Skin epidermis (tissue), 12 donors: ENCODE measurements around the gene IGSF9.

Experiments
- H3K27ac ChIP-seq, 21 experiments: fragments of 200-600 bp; sonication (generic) in 11 of 21; one replicate each; pipeline ENCODE4 v1.5.0; 2020; ENCODE audit warnings: mild to moderate bottlenecking in 3 of 21, inconsistent platforms in 2 of 21, moderate library complexity in 2 of 21
- H3K4me3 ChIP-seq, 7 experiments: fragments of 200-600 bp; sonication (generic) in 2 of 7; one replicate each; pipeline ENCODE4 v1.5.0; 2020; ENCODE audit warnings: inconsistent platforms in 2 of 7, mild to moderate bottlenecking in 2 of 7, moderate library complexity in 1 of 7

The IGSF9 gene

GRCh38 chr1:159936273-159936904 is 9.0 kb downstream of the IGSF9 start:
- peak overlapping the region in 2 of 21 experiments; percentile 11 to 55 for H3K27ac ChIP-seq
- H3K4me3 ChIP-seq, result no peak overlapping the region

- H3K4me3 ChIP-seq, result no peak overlapping the region
- peak overlapping the region in 1 of 21 experiments; percentile 11 for H3K27ac ChIP-seq
Observed at GRCh38 chr1:159935719-159936272, 9.6 kb downstream of the IGSF9 start.

- no peak overlapping the region for H3K27ac ChIP-seq
- no peak overlapping the region for H3K4me3 ChIP-seq
Observed at GRCh38 chr1:159935305-159935704, 10.1 kb downstream of the IGSF9 start.

GRCh38 chr1:159934136-159935039 is 11.0 kb downstream of the IGSF9 start:
- Histone ChIP-seq H3K27ac (peak overlapping the region in 2 of 21 experiments; percentile 12 to 68), H3K4me3 (no peak overlapping the region)

- no peak overlapping the region for H3K4me3 ChIP-seq
- peak overlapping the region in 10 of 21 experiments; percentile 6 to 76 (median 51) for H3K27ac ChIP-seq
Observed at GRCh38 chr1:159933347-159933746, 12.1 kb downstream of the IGSF9 start.

DNA sequence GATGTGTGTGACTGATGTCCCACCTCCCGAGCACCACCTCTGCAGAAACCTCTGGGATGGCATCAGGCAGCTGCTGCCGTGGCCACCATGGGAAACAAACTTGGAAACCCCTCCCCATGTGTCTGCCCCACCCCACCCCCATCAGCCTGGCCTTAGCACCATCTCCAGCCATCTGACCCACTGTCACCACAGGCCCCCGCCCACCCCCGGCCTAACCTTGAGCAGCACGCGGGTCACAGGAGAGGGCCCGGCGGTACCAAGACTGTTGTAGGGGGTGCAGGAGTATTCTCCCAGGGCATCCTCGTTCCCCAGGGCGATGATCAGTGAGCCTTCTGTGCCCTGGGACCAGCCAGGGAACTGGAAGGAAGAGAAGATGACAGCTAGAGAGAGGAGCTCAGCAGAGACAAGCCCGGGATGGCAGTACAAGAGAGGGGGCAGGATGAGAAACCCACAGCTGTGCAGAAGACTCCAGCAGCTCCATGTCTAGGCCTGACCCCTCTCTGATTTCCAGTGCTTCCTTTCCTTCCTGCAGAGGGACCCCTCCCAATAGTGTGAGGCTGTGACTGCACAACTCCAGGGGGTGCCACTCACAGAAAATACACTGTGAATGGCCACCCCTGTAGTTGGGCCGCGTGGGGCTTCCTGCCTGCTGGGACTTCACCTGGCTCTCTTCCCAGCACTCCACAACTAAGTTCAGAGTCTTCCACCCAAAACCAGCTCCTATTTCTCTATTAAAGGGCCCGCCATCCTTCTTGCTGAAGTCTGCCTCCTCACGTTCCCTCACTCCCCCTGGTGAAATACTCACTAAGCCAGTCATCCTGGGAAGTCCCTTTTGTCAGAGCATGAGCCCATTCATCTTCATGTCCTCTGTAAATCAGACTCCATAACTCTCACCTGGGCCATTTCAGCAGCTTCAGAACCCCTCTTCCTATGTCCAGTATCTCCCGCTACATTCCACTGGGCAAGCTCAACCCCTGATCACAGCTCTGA is 12.8 kb downstream of the IGSF9 start:
- H3K4me3 ChIP-seq, result no peak overlapping the region
- peak overlapping the region in 14 of 21 experiments; percentile 6 to 76 (median 51) for H3K27ac ChIP-seq

- no peak overlapping the region for H3K4me3 ChIP-seq
- H3K27ac ChIP-seq, result peak overlapping the region in 11 of 21 experiments; percentile 9 to 76 (median 51)
Observed at GRCh38 chr1:159931795-159932173, 13.6 kb downstream of the IGSF9 start.

GRCh38 chr1:159931101-159931794 is 14.2 kb downstream of the IGSF9 start:
- peak overlapping the region in 6 of 21 experiments; percentile 9 to 76 (median 46) for H3K27ac ChIP-seq
- H3K4me3 ChIP-seq, result no peak overlapping the region

DNA sequence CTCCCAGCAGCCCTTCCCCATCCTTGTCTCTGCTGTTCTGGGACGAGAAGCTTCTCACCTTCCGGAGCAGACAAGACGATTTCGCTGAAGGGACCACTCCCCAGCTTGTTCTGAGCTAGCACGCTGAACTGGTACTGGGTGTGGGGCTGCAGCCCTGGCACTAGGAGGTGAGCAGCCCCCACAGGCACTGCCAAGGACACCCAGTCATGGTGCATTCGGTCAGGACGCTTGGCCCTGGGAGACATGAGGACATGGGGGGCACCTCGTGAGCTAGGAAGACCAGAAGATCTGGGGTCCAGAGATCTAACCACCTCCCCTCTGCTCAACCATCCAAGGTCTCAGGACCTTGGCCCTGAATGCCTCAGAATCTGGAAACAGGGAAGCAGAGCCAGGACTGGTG is 14.8 kb downstream of the IGSF9 start:
- Histone ChIP-seq H3K27ac (peak overlapping the region in 3 of 21 experiments; percentile 58 to 76 (median 63)), H3K4me3 (no peak overlapping the region)

DNA sequence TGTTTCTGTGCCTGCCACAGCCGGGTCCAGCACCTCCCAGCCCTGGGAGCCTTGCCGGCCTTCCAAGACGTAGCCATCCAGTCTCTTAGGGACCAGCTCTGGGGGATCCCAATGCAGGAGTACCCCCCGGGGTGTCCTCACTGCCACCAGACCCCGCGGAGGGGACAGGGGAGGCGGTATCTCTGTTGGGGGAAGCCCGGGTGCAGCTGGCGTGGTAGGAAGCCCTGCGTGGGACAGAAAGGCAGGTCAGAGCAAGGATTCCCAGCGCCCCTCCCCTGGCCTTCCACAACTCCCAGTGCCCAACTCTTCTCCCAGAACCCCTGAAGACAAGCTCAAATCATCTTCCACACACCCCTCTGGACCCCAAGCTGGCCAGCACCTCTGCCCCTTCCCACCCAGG is 15.2 kb downstream of the IGSF9 start:
- Histone ChIP-seq H3K27ac (peak overlapping the region in 6 of 21 experiments; percentile 48 to 76 (median 60)), H3K4me3 (no peak overlapping the region)

DNA sequence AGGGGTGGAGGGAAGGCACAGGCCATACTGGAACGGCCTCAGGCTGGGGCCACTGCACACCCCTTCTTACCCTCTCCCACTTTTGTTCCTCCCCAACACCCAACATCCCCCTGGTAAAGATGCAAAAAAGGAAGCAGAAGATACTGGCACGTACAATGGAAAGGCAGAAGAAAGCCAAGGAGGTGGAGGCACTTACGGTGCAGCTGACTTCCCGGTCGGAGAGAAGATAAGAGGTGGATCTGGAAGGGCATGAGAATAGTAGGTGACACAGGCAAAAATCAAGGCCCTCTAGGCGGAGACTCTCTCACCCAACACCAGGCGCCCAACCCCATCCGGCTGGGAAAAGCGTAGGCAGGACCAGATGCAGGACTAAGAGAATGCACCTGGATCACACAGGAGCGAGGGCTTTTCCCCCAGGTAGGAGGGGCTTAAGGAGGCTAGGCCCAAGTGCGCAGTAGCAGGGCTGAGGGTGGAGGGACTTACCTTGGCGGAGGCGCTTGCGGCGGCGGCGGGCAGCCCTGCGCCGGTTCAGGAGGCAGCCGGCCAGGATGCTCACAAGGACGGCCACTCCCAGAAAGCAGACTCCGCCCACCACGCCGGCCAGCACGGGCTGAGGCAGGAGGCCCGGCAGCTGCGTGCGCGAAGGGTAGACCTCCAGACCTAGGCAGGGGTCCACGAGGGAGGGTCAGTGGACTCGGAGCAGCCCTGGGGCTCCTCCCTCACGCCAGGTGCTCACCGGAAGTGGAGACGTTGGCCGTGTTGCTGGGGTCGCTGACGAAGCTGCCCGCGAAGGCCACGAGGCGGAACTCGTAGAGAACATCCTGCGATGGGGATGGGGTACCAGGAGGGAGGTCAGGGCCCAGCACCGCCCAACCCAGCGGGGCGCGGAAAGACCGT is 16.0 kb downstream of the IGSF9 start:
- Histone ChIP-seq H3K4me3 (peak overlapping the region in 1 of 7 experiments; percentile 15), H3K27ac (peak overlapping the region in 13 of 21 experiments; percentile 5 to 76 (median 48))

- H3K27ac ChIP-seq, result peak overlapping the region in 14 of 21 experiments; percentile 1 to 75 (median 34)
- H3K4me3 ChIP-seq, result peak overlapping the region in 1 of 7 experiments; percentile 15
Observed at GRCh38 chr1:159928491-159929050, 16.8 kb downstream of the IGSF9 start.

DNA sequence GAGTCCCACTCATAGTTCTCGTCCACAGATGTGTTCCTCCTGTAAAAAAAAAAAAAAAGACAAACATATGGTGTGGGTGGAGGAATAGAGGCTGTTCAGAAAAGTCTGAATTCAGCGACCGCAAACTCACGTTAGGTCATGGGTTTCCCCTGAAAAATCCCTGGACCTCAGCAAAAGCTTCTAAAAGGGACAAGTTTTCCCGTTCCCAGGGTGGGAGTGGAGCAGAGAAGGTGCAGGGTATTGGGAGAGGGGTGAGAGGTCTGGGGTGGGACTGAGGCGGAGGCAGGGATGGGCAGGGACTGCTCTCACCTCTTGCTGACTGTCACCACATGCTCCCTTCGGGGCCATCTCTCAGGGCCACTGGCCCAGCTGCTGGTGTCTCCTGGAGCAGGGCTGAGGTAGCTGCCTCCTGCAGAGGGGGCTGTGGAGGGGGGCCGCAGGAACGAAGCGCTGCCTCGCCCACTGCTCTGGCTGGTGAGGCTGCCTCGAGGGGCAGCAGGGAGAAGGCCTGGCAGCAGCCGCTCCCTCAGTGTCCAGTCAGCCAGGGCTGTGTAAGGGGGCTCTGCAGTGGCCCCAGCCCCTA is 17.5 kb downstream of the IGSF9 start:
- Histone ChIP-seq H3K4me3 (no peak overlapping the region), H3K27ac (peak overlapping the region in 7 of 21 experiments; percentile 5 to 75 (median 65))

DNA sequence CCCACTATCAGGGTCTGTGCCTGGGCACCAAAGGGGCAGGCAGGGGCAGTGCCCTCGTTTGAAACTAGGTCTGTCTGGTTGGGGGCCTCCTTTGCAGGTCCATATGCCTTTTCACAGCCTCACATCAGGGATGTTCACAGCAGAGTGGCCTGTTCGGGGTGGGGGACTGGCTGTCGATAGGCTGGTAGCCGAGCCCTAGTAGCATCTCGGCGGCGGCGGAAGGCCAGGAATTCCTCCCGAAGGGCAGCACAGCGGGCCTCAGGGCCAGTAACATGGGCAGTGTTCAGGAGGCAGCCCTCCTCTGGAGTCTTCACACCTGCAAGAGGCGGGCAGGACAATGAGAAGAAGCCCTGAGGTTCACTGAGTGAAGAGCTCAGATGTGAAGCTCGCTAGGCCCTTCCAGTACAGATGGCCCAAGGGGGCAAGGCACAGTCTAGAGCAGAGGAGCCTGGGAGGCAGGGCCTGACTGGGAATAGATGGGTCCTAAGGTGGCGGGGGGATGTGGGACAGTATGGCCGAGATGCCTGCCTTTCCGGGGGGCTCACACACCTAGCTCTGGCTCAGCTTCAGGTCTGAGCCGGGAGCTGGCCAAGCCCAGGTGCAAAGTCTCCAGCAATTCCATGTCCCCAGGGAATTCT is 18.1 kb downstream of the IGSF9 start:
- no peak overlapping the region for H3K4me3 ChIP-seq
- peak overlapping the region in 1 of 21 experiments; percentile 70 for H3K27ac ChIP-seq

- Histone ChIP-seq H3K27ac (peak overlapping the region in 20 of 21 experiments; percentile 89 to 100 (median 99)), H3K4me3 (peak overlapping the region; percentile 68 to 100 (median 86))
Observed at GRCh38 chr1:159925719-159926078, 19.7 kb downstream of the IGSF9 start.
